Raji (cell line): ENCODE measurements around the gene PDE11A.

Source experiments
- POLR2A ChIP-seq: IDR thresholded peaks from 2 replicates; pipeline ENCODE4 v1.6.1; 2011; ENCODE audit warnings: low read depth, low read length, control low read depth; ENCODE audit not compliant: insufficient read depth

PDE11A gene

GRCh38 chr2:177984749-177985148 is 87.8 kb downstream of the PDE11A start:
- no peak for TF ChIP-seq POLR2A

- TF ChIP-seq POLR2A, result no peak
These were observed 89.3 kb downstream of the PDE11A start for GRCh38 chr2:177983183-177983788.

DNA sequence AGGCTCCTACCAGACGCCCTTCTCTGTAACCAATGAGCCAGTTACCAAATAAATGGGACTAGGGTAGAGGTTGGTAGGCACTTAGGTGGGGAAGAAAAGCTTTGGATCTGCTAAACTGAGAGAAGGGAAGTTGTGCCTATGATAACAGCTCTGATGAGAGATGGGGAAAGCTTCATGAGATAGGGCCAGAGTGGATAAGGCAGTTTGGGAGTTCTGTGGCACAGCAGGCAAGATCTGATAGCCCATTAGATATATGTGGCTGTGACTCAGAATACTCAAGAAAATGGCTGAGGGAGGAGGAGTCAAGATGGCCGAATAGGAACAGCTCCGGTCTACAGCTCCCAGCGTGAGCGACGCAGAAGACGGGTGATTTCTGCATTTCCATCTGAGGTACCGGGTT is 99.8 kb downstream of the PDE11A start:
- no peak for TF ChIP-seq POLR2A

GRCh38 chr2:177972123-177972522 is 100.5 kb downstream of the PDE11A start:
- TF ChIP-seq POLR2A, result no peak

- no peak for TF ChIP-seq POLR2A
These were observed 101.7 kb downstream of the PDE11A start for GRCh38 chr2:177970670-177971454.

- TF ChIP-seq POLR2A, result no peak
These were observed 107.7 kb downstream of the PDE11A start for GRCh38 chr2:177964892-177965291.

- no peak for TF ChIP-seq POLR2A
These were observed 120.4 kb downstream of the PDE11A start for GRCh38 chr2:177952151-177952550.

DNA sequence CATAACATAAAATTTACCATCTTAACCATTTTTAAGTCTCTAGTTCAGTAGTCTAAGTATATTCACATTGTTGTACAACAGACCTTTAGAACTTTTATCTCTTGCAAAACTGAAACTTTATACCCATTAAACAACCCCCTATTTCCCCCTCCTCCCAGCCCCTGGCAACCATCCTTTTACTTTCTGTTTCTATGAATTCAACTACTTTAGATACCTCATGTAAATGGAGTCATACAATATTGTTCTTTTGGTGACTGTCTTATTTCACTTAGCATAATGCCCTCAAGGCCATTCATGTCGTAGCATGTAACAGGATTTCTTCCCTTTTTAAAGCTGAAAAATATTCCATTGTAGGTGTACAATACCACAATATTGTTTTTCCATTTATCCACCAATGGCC is 129.8 kb downstream of the PDE11A start:
- TF ChIP-seq POLR2A, result no peak

DNA sequence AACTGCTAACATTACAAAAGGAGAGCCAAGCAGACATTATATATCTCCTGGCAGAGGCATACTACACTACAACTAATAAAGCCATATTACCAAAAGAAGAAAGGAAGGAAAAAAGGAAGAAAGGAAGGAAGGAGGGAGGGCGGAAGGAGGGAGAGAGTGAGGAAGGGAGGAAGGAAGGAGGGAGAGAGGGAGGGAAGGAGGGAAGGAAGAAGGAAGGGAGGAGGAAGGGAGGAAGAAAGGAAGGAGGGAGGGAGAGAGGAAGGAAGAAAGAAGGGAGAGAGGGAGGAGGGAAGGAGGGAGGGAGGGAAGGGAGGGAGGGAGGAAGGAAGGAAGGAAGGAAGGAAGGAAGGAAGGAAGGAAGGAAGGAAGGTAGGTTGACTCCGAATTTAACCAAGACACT is 133.4 kb downstream of the PDE11A start:
- TF ChIP-seq POLR2A, result no peak

GRCh38 chr2:177930916-177931315 is 141.7 kb downstream of the PDE11A start:
- TF ChIP-seq POLR2A, result no peak

DNA sequence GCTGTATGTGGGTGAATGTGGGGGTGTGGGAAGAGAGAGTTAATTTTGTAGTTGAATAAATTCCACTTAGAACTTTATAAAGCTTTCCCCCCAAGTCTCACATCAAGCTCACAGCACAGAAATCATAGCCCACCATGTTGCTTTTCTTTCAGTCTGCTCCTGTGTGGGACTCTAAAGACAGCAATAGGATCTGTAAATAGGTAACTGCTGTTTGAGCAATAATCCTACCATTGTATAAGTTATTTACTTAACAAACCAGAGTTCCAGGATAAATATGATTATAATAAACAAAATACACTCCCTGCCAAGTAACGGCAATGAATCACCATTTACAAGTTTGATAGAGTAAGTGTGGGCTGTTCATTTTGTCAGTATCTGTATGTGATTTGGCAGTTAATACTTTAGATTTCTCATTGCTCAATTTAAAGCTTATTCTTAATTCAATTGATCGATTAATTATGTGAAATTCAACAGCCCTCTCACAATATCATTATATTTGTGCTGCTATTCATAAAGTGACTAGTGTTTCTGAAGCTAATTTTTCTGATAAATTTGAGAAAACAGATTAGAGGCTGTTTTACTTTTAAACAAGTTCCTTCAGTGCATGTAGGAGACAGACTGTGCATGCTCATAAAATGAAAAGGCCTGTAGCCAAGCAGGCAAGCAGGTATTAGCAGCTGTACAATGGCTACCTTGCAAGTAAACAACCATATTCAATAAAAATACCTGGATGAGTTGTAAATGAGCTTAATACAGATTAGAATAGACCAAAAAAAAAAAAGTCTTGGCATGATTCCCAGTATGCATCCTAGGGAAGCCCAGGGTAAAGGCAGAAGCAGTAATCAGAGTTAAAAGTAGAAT is 142.7 kb downstream of the PDE11A start:
- no peak for TF ChIP-seq POLR2A

DNA sequence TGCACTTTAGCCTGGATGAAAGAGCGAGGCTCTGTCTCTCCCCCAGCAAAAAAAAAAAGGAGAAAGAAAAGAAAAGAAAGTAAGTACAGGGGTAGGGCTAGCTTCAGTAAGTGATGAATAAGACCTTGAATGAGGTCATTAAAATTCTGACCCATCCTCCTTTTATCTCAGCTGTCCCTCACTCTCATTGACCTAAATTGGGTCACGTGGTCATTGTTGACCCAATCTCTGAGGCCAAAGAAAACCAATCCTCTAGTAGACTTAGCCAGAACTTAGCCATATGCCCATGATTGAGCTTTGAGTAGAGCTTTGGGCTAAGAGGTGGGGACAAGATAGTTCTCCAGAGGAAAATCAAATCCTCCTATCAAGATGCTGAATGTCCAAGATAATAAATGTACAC is 149.3 kb downstream of the PDE11A start:
- no peak for TF ChIP-seq POLR2A

DNA sequence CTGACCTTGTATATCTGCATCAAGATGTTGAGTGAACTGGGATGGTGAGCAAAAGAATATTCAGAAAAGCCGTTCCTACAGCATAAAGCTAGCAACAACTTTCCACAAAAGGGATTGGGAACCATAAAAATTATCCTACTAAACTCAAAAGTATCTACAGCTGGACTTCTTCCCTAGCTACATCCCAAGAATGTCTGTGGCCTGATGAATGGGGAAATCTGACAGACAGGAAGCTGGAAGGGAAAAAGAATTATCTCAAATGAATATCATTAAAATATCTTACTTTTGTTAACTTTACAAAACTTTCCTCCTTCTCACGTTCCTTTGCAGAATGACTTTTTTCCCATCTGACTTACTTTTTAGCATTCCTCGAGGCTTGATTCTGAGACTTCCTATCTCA is 150.9 kb downstream of the PDE11A start:
- no peak for TF ChIP-seq POLR2A

DNA sequence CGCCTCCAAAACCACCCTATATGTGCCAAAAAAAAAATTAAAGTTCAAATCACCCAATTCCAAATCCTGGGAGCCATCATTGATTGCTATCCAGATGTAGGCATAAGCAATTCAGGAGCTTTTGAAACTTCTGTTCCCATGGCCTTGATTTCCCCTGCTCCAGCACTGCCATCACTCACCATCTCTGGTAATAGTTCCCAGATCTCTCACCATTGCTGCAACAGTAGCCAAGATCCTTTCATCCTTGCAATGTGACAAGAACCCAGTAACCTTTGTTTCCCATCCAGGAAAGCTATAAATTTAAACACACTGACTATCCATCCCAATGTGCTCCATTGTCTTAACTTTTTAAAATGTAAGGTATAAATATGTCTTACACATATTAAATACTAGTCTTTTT is 155.4 kb downstream of the PDE11A start:
- no peak for TF ChIP-seq POLR2A

DNA sequence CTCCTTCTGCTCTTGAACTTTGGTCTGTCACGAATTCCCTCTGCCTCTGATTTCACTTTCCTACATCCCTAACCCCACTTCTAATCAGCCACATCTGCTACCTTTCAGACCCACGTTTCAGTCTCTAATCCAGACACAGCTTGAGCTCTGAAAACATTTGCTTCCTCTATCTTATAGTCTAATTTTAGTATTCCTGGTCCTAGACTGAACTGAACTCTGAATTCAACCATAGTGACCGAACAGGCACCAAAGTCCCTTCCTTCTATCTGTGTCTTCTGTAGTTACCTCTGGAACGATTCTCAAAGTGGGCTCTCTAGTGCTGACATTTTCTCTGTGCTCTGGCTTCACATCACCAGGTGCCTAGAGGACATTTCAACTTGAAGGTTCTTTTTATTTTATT is 156.2 kb downstream of the PDE11A start:
- no peak for TF ChIP-seq POLR2A

DNA sequence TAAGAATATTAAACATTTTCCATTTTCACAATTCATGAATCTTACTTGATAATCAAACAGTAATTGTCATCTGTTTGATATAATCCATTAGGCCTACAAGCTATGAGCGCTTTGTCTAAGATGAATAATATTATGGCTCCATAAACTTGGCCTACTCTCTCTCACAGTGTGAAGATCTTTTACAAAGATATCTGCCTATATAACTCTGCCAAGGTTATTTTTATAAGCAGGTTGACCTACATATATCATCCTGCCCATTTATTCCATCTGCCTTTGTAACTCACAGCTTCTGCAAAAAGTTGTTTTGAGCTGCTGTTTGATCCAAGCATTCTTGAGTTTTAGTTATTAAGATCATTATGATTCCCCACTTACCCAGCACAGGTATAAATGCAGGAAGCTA is 158.3 kb downstream of the PDE11A start:
- TF ChIP-seq POLR2A, result no peak

GRCh38 chr2:177909962-177910361 is 162.6 kb downstream of the PDE11A start:
- TF ChIP-seq POLR2A, result no peak

GRCh38 chr2:177908824-177909223 is 163.8 kb downstream of the PDE11A start:
- no peak for TF ChIP-seq POLR2A
